Tibial artery (tissue), 4 donors: ENCODE measurements around the gene FAM50B.

Experiments
- DNase-seq, 2 donors: peaks; one replicate each; pipeline ENCODE4 v3.0.0-alpha.2; 2019
- H3K27ac ChIP-seq, 2 donors: fragments of 200-600 bp; sonication (generic) in 1 of 2; 1 replicate in 1 of 2; 2 replicates in 1 of 2; pipeline ENCODE4 v1.5.1; 2018 to 2019; ENCODE audit warnings: mild to moderate bottlenecking in 1 of 2
- H3K27me3 ChIP-seq, 2 donors: fragments of 200-600 bp; sonication (generic) in 1 of 2; one replicate each; pipeline versions ENCODE4 v1.5.1 to v1.6.0; 2016 to 2019
- H3K36me3 ChIP-seq, 3 donors: fragments of 200-600 bp; sonication (generic) in 2 of 3; one replicate each; pipeline ENCODE4 v1.5.1; 2016 to 2019; ENCODE audit warnings: mild to moderate bottlenecking in 2 of 3
- H3K4me1 ChIP-seq, 4 donors: fragments of 200-600 bp; sonication (generic) in 2 of 4; 1 replicate in 3 of 4; 2 replicates in 1 of 4; pipeline ENCODE4 v1.5.1; 2016 to 2019
- H3K4me3 ChIP-seq, 2 donors: fragments of 200-600 bp; sonication (generic) in 1 of 2; 1 replicate in 1 of 2; 2 replicates in 1 of 2; pipeline ENCODE4 v1.5.1; 2018 to 2019; ENCODE audit warnings: mild to moderate bottlenecking in 2 of 2
- H3K9me3 ChIP-seq, 3 donors: fragments of 200-600 bp; sonication (generic) in 1 of 3; one replicate each; pipeline ENCODE4 v1.5.1; 2016 to 2019
- intact Hi-C: fragments of 100-400 bp; cut with DNase I; formaldehyde crosslinking; loops from one replicate; pipeline ENCODE4 v1.15.0; 2023; ENCODE audit warnings: low total_unique reads
- TF ChIP-seq, protein P1 (sequence below), 2 experiments: fragments of 200-600 bp in 1 of 2; fragments of 450-650 bp in 1 of 2; IDR thresholded peaks; one replicate each; pipeline ENCODE4 v1.5.1; 2017 to 2019; ENCODE audit warnings: antibody characterized with exemption in 2 of 2, mild to moderate bottlenecking in 1 of 2, moderate library complexity in 1 of 2

FAM50B gene

GRCh38 chr6:3871939-3872338 lies 22.8 kb downstream of the FAM50B start:
- intact Hi-C loops, result no loop called here
- Histone ChIP-seq H3K4me3 (no peak overlapping the region), H3K4me1 (peaks cover 0 to 18% (median 1%) of the 10 kb centered on the region in 4 donors), H3K27ac (no peak overlapping the region), H3K27me3 (no peaks in the 10 kb centered on the region), H3K36me3 (no peaks in the 10 kb centered on the region), H3K9me3 (no peaks in the 10 kb centered on the region)
- DNase-seq, result no peak
- TF ChIP-seq, protein P1, sequence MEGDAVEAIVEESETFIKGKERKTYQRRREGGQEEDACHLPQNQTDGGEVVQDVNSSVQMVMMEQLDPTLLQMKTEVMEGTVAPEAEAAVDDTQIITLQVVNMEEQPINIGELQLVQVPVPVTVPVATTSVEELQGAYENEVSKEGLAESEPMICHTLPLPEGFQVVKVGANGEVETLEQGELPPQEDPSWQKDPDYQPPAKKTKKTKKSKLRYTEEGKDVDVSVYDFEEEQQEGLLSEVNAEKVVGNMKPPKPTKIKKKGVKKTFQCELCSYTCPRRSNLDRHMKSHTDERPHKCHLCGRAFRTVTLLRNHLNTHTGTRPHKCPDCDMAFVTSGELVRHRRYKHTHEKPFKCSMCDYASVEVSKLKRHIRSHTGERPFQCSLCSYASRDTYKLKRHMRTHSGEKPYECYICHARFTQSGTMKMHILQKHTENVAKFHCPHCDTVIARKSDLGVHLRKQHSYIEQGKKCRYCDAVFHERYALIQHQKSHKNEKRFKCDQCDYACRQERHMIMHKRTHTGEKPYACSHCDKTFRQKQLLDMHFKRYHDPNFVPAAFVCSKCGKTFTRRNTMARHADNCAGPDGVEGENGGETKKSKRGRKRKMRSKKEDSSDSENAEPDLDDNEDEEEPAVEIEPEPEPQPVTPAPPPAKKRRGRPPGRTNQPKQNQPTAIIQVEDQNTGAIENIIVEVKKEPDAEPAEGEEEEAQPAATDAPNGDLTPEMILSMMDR (IDR thresholded peaks at IDR 0.05), result no peak

- no peak for DNase-seq
- no peaks in the 10 kb centered on the region for H3K36me3 ChIP-seq
- intact Hi-C loops, result no loop called here
Observed at GRCh38 chr6:3872370-3872854, 23.2 kb downstream of the FAM50B start.

DNA sequence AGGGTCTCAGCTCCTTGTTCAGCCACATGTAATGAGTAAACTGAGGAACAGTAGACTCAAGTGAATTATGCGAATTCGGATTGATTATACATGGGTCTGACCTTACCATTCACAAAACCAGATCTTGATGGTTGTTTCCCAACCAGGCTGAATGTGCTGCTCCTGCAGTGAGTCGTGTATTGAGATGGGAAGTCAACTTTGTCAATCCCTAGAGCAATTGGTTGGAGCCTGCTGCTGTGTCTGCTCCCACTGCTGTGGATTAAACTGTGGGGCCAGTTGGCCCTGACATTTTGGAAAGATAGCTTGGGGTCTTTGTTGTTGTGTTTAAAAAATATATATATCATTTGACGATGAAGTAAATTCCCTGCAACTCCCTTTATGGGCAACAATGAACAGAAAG lies 23.9 kb downstream of the FAM50B start:
- Histone ChIP-seq H3K4me3 (no peak overlapping the region), H3K4me1 (peaks cover 0 to 17% (median 2%) of the 10 kb centered on the region in 4 donors), H3K27ac (no peak overlapping the region), H3K36me3 (no peaks in the 10 kb centered on the region), H3K9me3 (no peaks in the 10 kb centered on the region), H3K27me3 (no peaks in the 10 kb centered on the region)
- DNase-seq, result no peak
- TF ChIP-seq, protein P1 (IDR thresholded peaks at IDR 0.05), result no peak
- intact Hi-C loops, result no loop called here

More at GRCh38 chr6:3872370-3872854, 23.2 kb downstream of the FAM50B start:
- no peaks in the 10 kb centered on the region for H3K9me3 ChIP-seq
- H3K4me3 ChIP-seq, result no peak overlapping the region
- no peaks in the 10 kb centered on the region for H3K27me3 ChIP-seq
- no peak overlapping the region for H3K27ac ChIP-seq
- peaks cover 0 to 18% (median 2%) of the 10 kb centered on the region in 4 donors for H3K4me1 ChIP-seq
- TF ChIP-seq, protein P1 (IDR thresholded peaks at IDR 0.05), result no peak

GRCh38 chr6:3874069-3874468 lies 24.9 kb downstream of the FAM50B start:
- no peak for DNase-seq
- Histone ChIP-seq H3K36me3 (no peaks in the 10 kb centered on the region), H3K9me3 (no peaks in the 10 kb centered on the region), H3K4me3 (no peak overlapping the region), H3K27ac (no peak overlapping the region), H3K4me1 (peaks cover 0 to 8% (median 2%) of the 10 kb centered on the region in 4 donors), H3K27me3 (no peaks in the 10 kb centered on the region)
- intact Hi-C loops, result no loop called here
- TF ChIP-seq, protein P1 (IDR thresholded peaks at IDR 0.05), result no peak

- DNase-seq, result no peak
- intact Hi-C loops, result no loop called here
- no peak overlapping the region for H3K27ac ChIP-seq
- H3K27me3 ChIP-seq, result no peaks in the 10 kb centered on the region
- TF ChIP-seq, protein P1 (IDR thresholded peaks at IDR 0.05), result no peak
- no peaks in the 10 kb centered on the region for H3K36me3 ChIP-seq
- peaks cover 0 to 4% (median 2%) of the 10 kb centered on the region in 4 donors for H3K4me1 ChIP-seq
- H3K4me3 ChIP-seq, result no peak overlapping the region
- H3K9me3 ChIP-seq, result no peaks in the 10 kb centered on the region
Observed at GRCh38 chr6:3875486-3875885, 26.3 kb downstream of the FAM50B start.

- TF ChIP-seq, protein P1 (IDR thresholded peaks at IDR 0.05), result no peak
- no peak overlapping the region for H3K4me3 ChIP-seq
- H3K36me3 ChIP-seq, result no peaks in the 10 kb centered on the region
- peak in 1 of 2 donors; percentile 85 for DNase-seq
- no peaks in the 10 kb centered on the region for H3K9me3 ChIP-seq
- no peaks in the 10 kb centered on the region for H3K27me3 ChIP-seq
- peaks cover 0 to 4% (median 2%) of the 10 kb centered on the region in 4 donors for H3K4me1 ChIP-seq
- peak overlapping the region in 1 of 2 donors; percentile 17 for H3K27ac ChIP-seq
- intact Hi-C loops, result no loop called here
Observed at GRCh38 chr6:3876101-3876500, 26.9 kb downstream of the FAM50B start.
